Esophagus squamous epithelium (tissue), 5 donors: Measurements from ENCODE around the gene IGF1. TPM values are rescaled to one million over a fixed set of nuclear protein-coding genes. Genes with fewer than 3 reads are reported as not detected.
A peak's percentile ranks its signal among the peaks of the same experiment; 100 is the strongest.

Experiments used
- DNase-seq: peaks from one replicate; lab custom pipeline; 2025; lab: John Stamatoyannopoulos, UW
- H3K27ac ChIP-seq, 4 donors: fragments of 200-600 bp; sonication (generic); one replicate each; pipeline ENCODE4 v1.5.1; 2016 to 2019; ENCODE audit warnings: mild to moderate bottlenecking in 1 of 4
- H3K27me3 ChIP-seq, 4 donors: fragments of 200-600 bp; sonication (generic); 1 replicate in 3 of 4; 2 replicates in 1 of 4; pipeline versions ENCODE4 v1.5.1 to v1.6.0; 2017 to 2021; ENCODE audit warnings: antibody characterized with exemption in 1 of 4
- H3K36me3 ChIP-seq, 3 donors: fragments of 200-600 bp; sonication (generic); one replicate each; pipeline ENCODE4 v1.5.1; 2016 to 2019
- H3K4me1 ChIP-seq, 3 donors: fragments of 200-600 bp; sonication (generic); one replicate each; pipeline ENCODE4 v1.5.1; 2017 to 2019
- H3K4me3 ChIP-seq, 4 donors: fragments of 200-600 bp; sonication (generic); 1 replicate in 3 of 4; 2 replicates in 1 of 4; pipeline ENCODE4 v1.5.1; 2016 to 2019; ENCODE audit warnings: mild to moderate bottlenecking in 2 of 4, moderate library complexity in 1 of 4
- H3K9me3 ChIP-seq, 3 donors: fragments of 200-600 bp; sonication (generic); one replicate each; pipeline ENCODE4 v1.5.1; 2016 to 2019
- CTCF ChIP-seq, 6 experiments: fragments of 450-650 bp in 4 of 6; fragments of 200-600 bp in 2 of 6; sonication (generic) in 2 of 6; IDR thresholded peaks; one replicate each; pipeline ENCODE4 v1.5.1; 2016 to 2019; ENCODE audit warnings: antibody characterized with exemption in 6 of 6, mild to moderate bottlenecking in 4 of 6, moderate library complexity in 4 of 6
- POLR2A ChIP-seq, 4 donors: fragments of 450-650 bp; IDR thresholded peaks; one replicate each; pipeline ENCODE4 v1.6.1; 2017; ENCODE audit warnings: antibody characterized with exemption in 4 of 4, mild to moderate bottlenecking in 4 of 4, moderate library complexity in 3 of 4
- WGBS, 2 donors: methylation state at CpG; one replicate each; pipeline ENCODE4 v1.1.5; 2018; 5-methylcytosine and 5-hydroxymethylcytosine counted together
- intact Hi-C: fragments of 100-400 bp; cut with DNase I; formaldehyde crosslinking; loops from one replicate; pipeline ENCODE4 v1.15.0; 2022
- total RNA-seq, 4 donors: library from RNA; depleted of rRNA; stranded (reverse); fragments of >200 nt; gene quantifications; one replicate each; pipeline ENCODE4 v1.1.0, GENCODE V29; 2016
- donor health status: DM: yes; HTN: yes; CAD: no.

The IGF1 gene
- total RNA-seq, 4 donors from 2014 or later = 0.23 to 36.3 (median 5.6) TPM

DNA sequence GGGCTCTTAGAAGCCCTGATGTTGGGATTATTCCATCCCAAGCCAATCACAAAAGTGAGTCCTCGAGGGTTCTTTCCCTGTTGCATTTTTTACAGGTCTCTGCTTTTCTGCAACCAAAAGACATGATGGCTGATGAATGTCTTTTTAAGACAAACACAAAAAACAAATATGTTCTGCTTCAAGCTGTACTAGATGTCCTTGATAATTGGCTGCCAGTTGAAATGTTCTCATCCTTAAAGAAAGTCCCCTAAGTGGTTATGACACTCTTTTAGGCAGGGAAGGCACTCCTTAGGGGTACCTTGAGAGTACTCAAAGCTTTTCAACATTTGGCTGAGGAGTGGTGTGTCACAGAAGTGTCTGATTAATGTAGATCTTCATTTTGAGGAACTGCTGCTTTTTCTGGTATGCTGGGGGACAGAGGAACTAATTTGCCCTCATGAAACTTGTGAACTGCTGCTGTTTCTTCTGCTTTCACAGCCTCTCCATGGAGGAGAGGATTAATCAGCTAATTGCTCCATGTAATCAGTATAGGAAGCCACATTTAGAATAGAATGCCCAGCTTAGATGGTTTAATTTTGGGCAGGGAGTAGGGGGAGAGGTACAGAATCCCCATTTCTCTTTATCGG is 22.8 kb upstream of the IGF1 start:
- no peaks in the 10 kb centered on the region for H3K27me3 ChIP-seq
- peak overlapping the region in 1 of 4 donors; percentile 49 for H3K27ac ChIP-seq
- H3K9me3 ChIP-seq = peaks cover 0 to 11% (median 0%) of the 10 kb centered on the region in 3 donors
- H3K4me3 ChIP-seq = no peak overlapping the region
- DNase-seq = no peak
- no peak for TF ChIP-seq CTCF (IDR thresholded peaks at IDR 0.05)
- TF ChIP-seq POLR2A (IDR thresholded peaks at IDR 0.05) = no peak
- 52 to 56% methylated on average over 2 of the region's 2 CpGs for WGBS, 2 donors
- no peaks in the 10 kb centered on the region for H3K36me3 ChIP-seq
- H3K4me1 ChIP-seq = no peaks in the 10 kb centered on the region
- intact Hi-C loops = no loop called here

DNA sequence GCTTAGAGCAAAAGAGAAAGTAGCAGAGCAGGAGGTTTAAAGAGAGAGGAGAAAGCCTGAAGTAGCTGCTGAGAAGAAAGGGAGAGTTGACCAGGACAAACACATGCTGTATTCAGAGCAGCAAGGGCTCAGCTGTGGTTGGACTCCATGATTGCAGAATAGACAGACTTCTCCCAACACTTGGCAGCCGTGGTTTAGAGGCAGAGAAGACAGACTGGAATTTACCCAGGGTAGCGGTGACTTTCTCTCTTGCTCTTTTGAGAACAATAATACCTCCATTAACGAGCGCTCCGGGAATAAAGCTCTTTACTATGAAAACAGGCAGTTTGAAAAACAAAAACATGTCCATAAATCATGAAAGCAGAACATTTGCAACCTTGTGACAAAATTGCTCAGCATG is 21.4 kb upstream of the IGF1 start:
- 58% methylated on average over 5 of the region's 5 CpGs for WGBS, 2 donors
- intact Hi-C loops = no loop called here
- no peak overlapping the region for H3K27ac ChIP-seq
- H3K27me3 ChIP-seq = no peaks in the 10 kb centered on the region
- H3K4me3 ChIP-seq = no peak overlapping the region
- no peaks in the 10 kb centered on the region for H3K36me3 ChIP-seq
- TF ChIP-seq CTCF (IDR thresholded peaks at IDR 0.05) (no peak), POLR2A (IDR thresholded peaks at IDR 0.05) (no peak)
- DNase-seq = no peak
- H3K4me1 ChIP-seq = no peaks in the 10 kb centered on the region
- H3K9me3 ChIP-seq = peaks cover 0 to 11% (median 0%) of the 10 kb centered on the region in 3 donors

GRCh38 chr12:102498471-102498870 is 18.1 kb upstream of the IGF1 start:
- H3K36me3 ChIP-seq = no peaks in the 10 kb centered on the region
- no peaks in the 10 kb centered on the region for H3K27me3 ChIP-seq
- intact Hi-C loops = no loop called here
- no peak for TF ChIP-seq POLR2A (IDR thresholded peaks at IDR 0.05)
- DNase-seq = no peak
- no peak overlapping the region for H3K4me3 ChIP-seq
- WGBS, 2 donors = 48 to 75% methylated on average over 1 of the region's 1 CpG
- H3K27ac ChIP-seq = no peak overlapping the region
- H3K4me1 ChIP-seq = no peaks in the 10 kb centered on the region
- no peaks in the 10 kb centered on the region for H3K9me3 ChIP-seq

GRCh38 chr12:102497743-102498142 is 17.4 kb upstream of the IGF1 start:
- Histone ChIP-seq H3K27ac (no peak overlapping the region), H3K9me3 (no peaks in the 10 kb centered on the region), H3K27me3 (no peaks in the 10 kb centered on the region), H3K4me3 (no peak overlapping the region), H3K4me1 (no peaks in the 10 kb centered on the region), H3K36me3 (no peaks in the 10 kb centered on the region)
- 69 to 71% methylated on average over 1 of the region's 1 CpG for WGBS, 2 donors
- no peak for DNase-seq
- intact Hi-C loops = no loop called here
- no peak for TF ChIP-seq CTCF (IDR thresholded peaks at IDR 0.05)
- no peak for TF ChIP-seq POLR2A (IDR thresholded peaks at IDR 0.05)

- H3K27ac ChIP-seq = no peak overlapping the region
- no peaks in the 10 kb centered on the region for H3K36me3 ChIP-seq
- no peak for TF ChIP-seq POLR2A (IDR thresholded peaks at IDR 0.05)
- no peak for TF ChIP-seq CTCF (IDR thresholded peaks at IDR 0.05)
- H3K9me3 ChIP-seq = no peaks in the 10 kb centered on the region
- WGBS, 2 donors = 61 to 65% methylated on average over 6 of the region's 6 CpGs
- H3K4me1 ChIP-seq = no peaks in the 10 kb centered on the region
- H3K27me3 ChIP-seq = no peaks in the 10 kb centered on the region
- no peak for DNase-seq
- intact Hi-C loops = no loop called here
- H3K4me3 ChIP-seq = no peak overlapping the region
Observed at GRCh38 chr12:102496591-102496990, 16.2 kb upstream of the IGF1 start.
